ENCODE data around the gene PTPRN2. TPM values are rescaled to one million over a fixed set of nuclear protein-coding genes. Genes with fewer than 3 reads are reported as not detected.

PTPRN2 gene
- total RNA-seq, 1 experiment from 2014 or later: 2.1 TPM

GRCh38 chr7:158264881-158265742 is 322.5 kb downstream of the PTPRN2 start:
- no peak overlapping the region for H3K4me2 ChIP-seq (ENCODE audit: low read length)
- RAD21 ChIA-PET (ENCODE audit: low non-redundant PET in 1 of 2, low total read pairs in 2 of 2, uncharacterized antibody in 2 of 2, unreplicated experiment in 2 of 2): no interaction called here
- H3K27me3 ChIP-seq (ENCODE audit: insufficient read depth, low read length): no peaks in the 10 kb centered on the region

GRCh38 chr7:158263964-158264748 is 323.5 kb downstream of the PTPRN2 start:
- POLR2A ChIA-PET: no interaction called here

More at GRCh38 chr7:158264881-158265742, 322.5 kb downstream of the PTPRN2 start:
- Histone ChIP-seq H3K9ac (ENCODE audit: low read length) (no peak overlapping the region), H3K4me3 (replicated peaks in 1 of 2; ENCODE audit: low read depth in 1 of 2, low read length in 2 of 2) (no peak overlapping the region), H3K9me2 (ENCODE audit: insufficient read depth) (no peaks in the 10 kb centered on the region), H2AFZ (ENCODE audit: low read depth, low read length, poor library complexity, severe bottlenecking) (no peak overlapping the region), H3K79me2 (ENCODE audit: insufficient read depth, low read length) (no peaks in the 10 kb centered on the region), H3K36me3 (ENCODE audit: control insufficient read depth in 1 of 2, insufficient read depth in 2 of 2, low read length in 2 of 2) (no peaks in the 10 kb centered on the region), H3K9me3 (ENCODE audit: control insufficient read depth in 1 of 2, insufficient read depth in 1 of 2, low read depth in 1 of 2, low read length in 2 of 2) (peaks cover 4 to 11% of the 10 kb centered on the region in 2 experiments; a peak in 2 of 4 replicates), H4K20me1 (ENCODE audit: insufficient read depth) (no peaks in the 10 kb centered on the region), H3K27ac (ENCODE audit: low read depth, low read length) (no peak overlapping the region), H3K4me1 (ENCODE audit: control insufficient read depth in 1 of 2, insufficient read depth in 2 of 2, low read length in 2 of 2) (no peaks in the 10 kb centered on the region)
- CTCF ChIA-PET: no interaction called here
- TF ChIP-seq POLR2AphosphoS5 (IDR thresholded peaks at IDR 0.05; ENCODE audit: low read depth, low read length) (no peak), ZFX (IDR thresholded peaks at IDR 0.05) (no peak)
- DNase-seq (ENCODE audit: low read depth, low spot score) (no peak), ATAC-seq (no peak)
- no TSS peak for BruUV-seq (replicated peaks)
- POLR2A ChIA-PET: no interaction called here
- intact Hi-C loops (cut with micrococcal nuclease): no loop called here

More at GRCh38 chr7:158263964-158264748, 323.5 kb downstream of the PTPRN2 start:
- Histone ChIP-seq H3K4me3 (replicated peaks in 1 of 2; ENCODE audit: low read depth in 1 of 2, low read length in 2 of 2) (no peak overlapping the region), H3K27ac (ENCODE audit: low read depth, low read length) (no peak overlapping the region), H3K9ac (ENCODE audit: low read length) (no peak overlapping the region), H3K9me2 (ENCODE audit: insufficient read depth) (no peaks in the 10 kb centered on the region), H4K20me1 (ENCODE audit: insufficient read depth) (no peaks in the 10 kb centered on the region), H3K36me3 (ENCODE audit: control insufficient read depth in 1 of 2, insufficient read depth in 2 of 2, low read length in 2 of 2) (no peaks in the 10 kb centered on the region), H3K9me3 (ENCODE audit: control insufficient read depth in 1 of 2, insufficient read depth in 1 of 2, low read depth in 1 of 2, low read length in 2 of 2) (peaks cover 4 to 11% of the 10 kb centered on the region in 2 experiments; a peak in 2 of 4 replicates), H3K79me2 (ENCODE audit: insufficient read depth, low read length) (no peaks in the 10 kb centered on the region), H3K4me2 (ENCODE audit: low read length) (no peak overlapping the region), H2AFZ (ENCODE audit: low read depth, low read length, poor library complexity, severe bottlenecking) (no peak overlapping the region), H3K27me3 (ENCODE audit: insufficient read depth, low read length) (no peaks in the 10 kb centered on the region), H3K4me1 (ENCODE audit: control insufficient read depth in 1 of 2, insufficient read depth in 2 of 2, low read length in 2 of 2) (no peaks in the 10 kb centered on the region)
- RAD21 ChIA-PET (ENCODE audit: low non-redundant PET in 1 of 2, low total read pairs in 2 of 2, uncharacterized antibody in 2 of 2, unreplicated experiment in 2 of 2): no interaction called here
- CTCF ChIA-PET: no interaction called here
- no peak for DNase-seq (ENCODE audit: low read depth, low spot score)
- TF ChIP-seq CBX3 (IDR thresholded peaks at IDR 0.05; ENCODE audit: low read depth): no peak
- no peak for TF ChIP-seq ZNF274 (IDR thresholded peaks at IDR 0.05; ENCODE audit: low read depth, low read length)
- TF ChIP-seq JUND (IDR thresholded peaks at IDR 0.05): no peak
- no peak for TF ChIP-seq CEBPB (IDR thresholded peaks at IDR 0.05; ENCODE audit: low read depth)
- TF ChIP-seq, protein P1, sequence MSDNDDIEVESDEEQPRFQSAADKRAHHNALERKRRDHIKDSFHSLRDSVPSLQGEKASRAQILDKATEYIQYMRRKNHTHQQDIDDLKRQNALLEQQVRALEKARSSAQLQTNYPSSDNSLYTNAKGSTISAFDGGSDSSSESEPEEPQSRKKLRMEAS (IDR thresholded peaks at IDR 0.05): no peak
- no peak for TF ChIP-seq SRF (IDR thresholded peaks at IDR 0.05; ENCODE audit: low read depth)
- TF ChIP-seq TCF7L2 (IDR thresholded peaks at IDR 0.05; ENCODE audit: borderline replicate concordance, extremely low read depth, insufficient read depth, insufficient read length): no peak
- TF ChIP-seq POLR2AphosphoS5 (IDR thresholded peaks at IDR 0.05; ENCODE audit: low read depth, low read length): no peak
- TF ChIP-seq ELF1 (IDR thresholded peaks at IDR 0.05; ENCODE audit: borderline replicate concordance, low read depth): no peak
- TF ChIP-seq YY1 (IDR thresholded peaks at IDR 0.05; ENCODE audit: extremely low read depth, insufficient replicate concordance, low read depth, low read length): no peak
- no peak for TF ChIP-seq EZH2phosphoT487 (IDR thresholded peaks at IDR 0.05; ENCODE audit: borderline replicate concordance)
- intact Hi-C loops (cut with micrococcal nuclease): no loop called here
- no peak for ATAC-seq
- BruUV-seq (replicated peaks): no TSS peak
